HUES6 (cell line): Measurements from ENCODE around the gene CHRNA4.

Experiments used
- H3K27ac ChIP-seq: 2 replicates; pipeline ENCODE4 v1.7.0; 2013; ENCODE audit warnings: low read depth, mild to moderate bottlenecking, low read length, inconsistent platforms
- H3K27me3 ChIP-seq: 2 replicates; pipeline ENCODE4 v1.6.1; 2013; ENCODE audit warnings: low read length; ENCODE audit not compliant: control insufficient read depth, insufficient read depth
- H3K36me3 ChIP-seq: 2 replicates; pipeline ENCODE4 v1.6.1; 2013; ENCODE audit warnings: low read length; ENCODE audit not compliant: control insufficient read depth, insufficient read depth
- H3K4me1 ChIP-seq: 2 replicates; pipeline ENCODE4 v1.6.1; 2013; ENCODE audit warnings: low read length; ENCODE audit not compliant: control insufficient read depth, insufficient read depth
- H3K4me3 ChIP-seq: 2 replicates; pipeline ENCODE4 v1.5.1; 2013; ENCODE audit warnings: low read depth, low read length
- H3K9ac ChIP-seq: one replicate; pipeline ENCODE4 v1.6.1; 2013; ENCODE audit warnings: mild to moderate bottlenecking, low read length
- H3K9me3 ChIP-seq: 2 replicates; pipeline ENCODE4 v1.6.1; 2013; ENCODE audit warnings: low read depth, low read length; ENCODE audit not compliant: control insufficient read depth, insufficient read depth

The CHRNA4 gene

DNA sequence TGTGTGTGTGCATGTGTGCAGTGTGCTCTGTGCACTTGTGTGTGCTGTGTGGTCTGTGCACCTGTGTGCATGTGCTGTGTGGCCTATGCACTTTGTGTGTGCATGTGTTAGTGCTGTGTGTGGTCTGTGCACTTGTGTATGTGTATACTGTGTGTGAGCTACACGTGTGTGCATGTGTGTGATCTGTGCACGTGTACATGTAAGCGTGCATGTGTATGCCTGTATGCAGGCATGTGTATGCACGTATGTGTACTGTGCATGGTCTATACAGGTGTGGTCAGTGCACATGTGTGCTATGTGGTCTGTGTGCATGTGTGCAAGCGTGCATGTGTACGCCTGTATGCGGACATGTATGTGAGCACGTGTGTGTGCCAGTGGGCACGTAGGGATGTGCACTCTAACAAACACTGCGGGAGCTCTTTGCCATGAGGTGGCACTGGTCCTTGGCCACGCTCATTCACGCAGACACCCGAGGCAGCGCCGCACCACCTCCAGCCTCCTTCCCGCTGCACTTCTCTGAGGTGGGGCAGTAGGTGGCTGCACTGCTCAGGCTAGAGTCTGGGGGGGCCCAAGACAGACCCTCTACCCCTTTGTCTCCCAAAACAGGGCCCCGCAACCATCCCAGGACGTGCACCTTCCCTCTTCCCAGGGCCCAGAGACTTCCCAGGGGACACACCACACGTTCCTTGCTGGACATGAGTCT lies 42.4 kb upstream of the CHRNA4 start:
- no peaks in the 10 kb centered on the region for H3K4me1 ChIP-seq
- no peaks in the 10 kb centered on the region for H3K9me3 ChIP-seq
- no peak overlapping the region for H3K4me3 ChIP-seq
- H3K36me3 ChIP-seq, result no peaks in the 10 kb centered on the region
- H3K9ac ChIP-seq, result no peak overlapping the region
- no peak overlapping the region for H3K27ac ChIP-seq
- H3K27me3 ChIP-seq, result no peaks in the 10 kb centered on the region

DNA sequence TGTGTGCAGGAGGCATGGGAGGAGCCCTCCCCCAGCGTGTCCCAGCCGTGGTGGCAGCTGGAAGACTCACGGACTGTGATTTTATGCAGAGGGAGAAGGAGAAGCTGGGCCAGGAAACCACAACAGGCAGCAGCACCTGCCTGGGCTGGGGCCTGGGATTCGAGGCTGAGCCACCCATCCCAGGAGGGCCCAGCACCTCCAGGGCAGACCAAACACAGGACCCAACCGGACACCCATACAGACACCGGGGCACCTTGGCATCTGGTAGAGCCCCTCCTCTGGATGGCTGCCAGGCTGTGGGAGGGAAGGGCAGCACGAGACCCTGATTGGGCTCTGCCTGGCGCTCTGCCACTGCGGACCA lies 41.7 kb upstream of the CHRNA4 start:
- no peaks in the 10 kb centered on the region for H3K9me3 ChIP-seq
- H3K27ac ChIP-seq, result no peak overlapping the region
- no peaks in the 10 kb centered on the region for H3K4me1 ChIP-seq
- no peak overlapping the region for H3K4me3 ChIP-seq
- H3K27me3 ChIP-seq, result no peaks in the 10 kb centered on the region
- no peak overlapping the region for H3K9ac ChIP-seq
- H3K36me3 ChIP-seq, result no peaks in the 10 kb centered on the region

DNA sequence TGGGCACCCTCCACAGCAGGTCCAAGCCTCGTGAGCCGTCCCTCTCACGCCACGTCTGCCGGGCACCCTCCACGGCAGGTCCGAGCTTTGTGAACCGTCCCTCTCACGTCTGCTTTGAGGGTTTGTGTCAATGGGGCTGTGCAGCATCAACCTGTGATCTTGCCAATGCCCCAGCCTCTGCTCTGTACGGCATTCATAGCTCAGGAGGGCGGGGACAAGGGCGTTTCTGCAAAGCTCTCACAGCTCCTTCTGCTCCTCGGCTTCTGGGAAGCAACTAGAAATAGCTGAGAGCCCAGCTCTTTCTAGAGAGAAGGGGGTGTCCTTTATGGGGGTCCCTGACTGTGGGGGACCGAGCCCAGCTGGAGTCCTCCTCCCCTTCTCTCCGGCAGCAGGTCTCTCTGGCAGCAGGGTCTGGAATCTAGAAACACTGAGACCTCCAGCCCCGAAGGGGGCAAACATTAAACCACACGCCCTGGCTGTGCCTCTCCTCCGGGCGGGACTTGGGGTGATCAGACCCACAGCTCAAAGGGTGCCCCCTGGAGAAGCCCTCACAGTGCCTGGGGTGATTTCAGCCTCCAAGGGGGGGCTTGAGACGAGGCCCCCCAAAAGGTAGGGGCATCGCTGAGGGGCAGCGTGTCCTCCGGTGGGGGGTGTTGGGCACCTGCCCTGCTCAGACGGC lies 41.2 kb upstream of the CHRNA4 start:
- Histone ChIP-seq H3K27me3 (no peaks in the 10 kb centered on the region), H3K9ac (no peak overlapping the region), H3K27ac (no peak overlapping the region), H3K36me3 (no peaks in the 10 kb centered on the region), H3K4me1 (no peaks in the 10 kb centered on the region), H3K4me3 (no peak overlapping the region), H3K9me3 (no peaks in the 10 kb centered on the region)

DNA sequence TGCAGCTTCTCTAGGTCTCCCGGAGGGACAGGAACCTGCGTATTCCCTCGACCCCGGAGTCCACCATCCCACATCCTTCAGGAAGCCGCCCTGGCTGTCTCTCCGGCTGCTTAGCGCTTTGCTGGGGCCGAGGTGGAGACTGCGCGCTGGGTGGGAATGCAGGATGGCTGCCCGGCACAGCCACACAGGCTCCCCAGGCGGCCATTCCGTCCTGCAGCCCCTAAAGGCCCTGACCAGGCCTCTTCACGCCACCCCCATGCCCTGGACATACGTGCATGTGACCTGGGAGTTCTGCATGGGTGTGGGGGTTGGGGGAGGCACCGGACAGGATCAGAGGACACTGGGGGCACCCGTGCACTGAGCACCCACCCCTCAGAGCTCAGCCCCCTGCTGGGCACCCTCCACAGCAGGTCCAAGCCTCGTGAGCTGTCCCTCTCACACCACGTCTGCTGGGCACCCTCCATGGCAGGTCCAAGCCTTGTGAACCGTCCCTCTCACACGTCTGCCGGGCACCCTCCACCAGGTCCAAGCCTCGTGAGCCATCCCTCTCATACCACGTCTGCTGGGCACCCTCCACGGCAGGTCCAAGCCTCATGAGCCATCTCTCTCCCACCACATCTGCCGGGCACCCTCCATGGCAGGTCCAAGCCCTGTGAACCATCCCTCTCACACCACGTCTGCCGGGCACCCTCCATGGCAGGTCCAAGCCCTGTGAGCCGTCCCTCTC lies 40.4 kb upstream of the CHRNA4 start:
- Histone ChIP-seq H3K4me1 (no peaks in the 10 kb centered on the region), H3K27me3 (no peaks in the 10 kb centered on the region), H3K27ac (no peak overlapping the region), H3K36me3 (no peaks in the 10 kb centered on the region), H3K9ac (no peak overlapping the region), H3K9me3 (no peaks in the 10 kb centered on the region), H3K4me3 (no peak overlapping the region)

DNA sequence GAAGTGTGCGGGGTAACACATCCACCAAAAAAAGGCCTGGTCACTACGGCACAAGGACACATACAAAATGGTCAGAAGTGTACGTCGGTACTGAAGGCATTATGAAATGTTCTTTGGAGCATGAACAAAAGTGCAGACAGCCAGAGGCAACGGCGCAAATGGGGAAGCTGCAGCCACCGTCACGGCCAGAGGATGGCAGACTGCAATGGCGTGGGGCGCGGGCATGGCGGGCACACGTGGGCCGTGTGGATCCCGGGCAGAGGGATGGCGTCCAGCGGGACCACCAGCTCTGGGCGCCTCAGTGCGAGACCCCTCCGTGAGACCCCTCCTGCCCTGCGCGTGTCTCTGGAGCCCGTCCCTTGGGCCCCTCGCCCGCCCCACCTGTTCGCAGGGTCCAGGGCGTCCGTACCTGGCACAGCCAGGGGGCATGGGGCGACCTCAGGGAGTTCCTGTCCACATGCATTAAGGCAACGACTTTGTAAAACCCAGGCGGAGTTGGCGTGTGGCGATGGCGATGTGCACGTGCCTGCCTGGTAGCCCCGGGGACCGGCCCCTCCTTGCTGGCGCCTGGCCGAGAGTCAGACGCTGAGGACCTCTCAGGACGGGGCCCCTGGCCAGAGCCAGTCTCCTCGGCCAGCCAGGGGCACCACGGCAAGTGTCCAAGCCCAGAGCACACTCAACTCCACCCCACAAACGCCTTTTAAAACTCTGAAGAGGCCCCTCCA lies 39.5 kb upstream of the CHRNA4 start:
- H3K36me3 ChIP-seq, result no peaks in the 10 kb centered on the region
- no peaks in the 10 kb centered on the region; the same call in 1 of the 2 replicates for H3K27me3 ChIP-seq
- H3K27ac ChIP-seq, result no peak overlapping the region
- no peak overlapping the region for H3K4me3 ChIP-seq
- no peak overlapping the region for H3K9ac ChIP-seq
- no peaks in the 10 kb centered on the region for H3K9me3 ChIP-seq
- no peaks in the 10 kb centered on the region for H3K4me1 ChIP-seq

DNA sequence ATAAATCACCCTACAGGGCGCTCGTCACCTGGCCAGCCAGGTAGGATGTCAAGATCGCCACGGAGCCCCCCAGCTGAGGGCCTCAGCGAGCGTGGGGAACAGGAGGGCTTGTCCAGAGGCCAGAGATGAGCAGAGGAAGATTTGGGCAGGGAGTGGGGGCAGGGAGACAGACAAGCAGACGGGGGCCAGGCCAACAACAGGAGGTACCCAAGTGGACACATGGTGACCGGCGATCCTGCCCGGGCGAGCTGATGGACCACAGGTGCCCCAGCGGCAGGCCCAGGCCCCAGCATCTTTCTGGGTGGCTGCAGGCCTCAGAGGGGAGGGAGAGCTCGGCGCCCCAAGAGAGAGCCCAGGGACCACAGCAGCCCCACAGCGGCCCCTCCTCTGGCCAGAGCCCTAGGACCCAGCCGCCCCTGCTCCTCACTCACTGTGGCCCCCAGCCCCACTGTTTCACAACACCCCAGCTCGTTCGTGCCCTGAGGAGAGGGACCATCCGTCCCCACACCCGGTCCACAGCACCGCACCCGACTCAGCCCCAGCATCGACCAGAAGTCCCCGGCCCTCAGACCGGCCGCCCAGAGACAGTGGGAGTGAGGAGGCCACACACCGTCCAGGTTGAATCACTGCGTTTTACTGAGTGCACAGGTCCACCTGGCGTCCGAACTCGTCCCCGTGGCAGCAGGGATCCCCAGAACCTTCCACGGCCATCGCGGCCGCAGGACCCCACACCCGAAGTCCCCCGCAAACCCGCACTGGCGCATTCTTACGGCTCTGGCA lies 38.6 kb upstream of the CHRNA4 start:
- Histone ChIP-seq H3K9me3 (no peaks in the 10 kb centered on the region), H3K9ac (no peak overlapping the region), H3K27me3 (no peaks in the 10 kb centered on the region; the same call in 1 of the 2 replicates), H3K27ac (no peak overlapping the region), H3K36me3 (no peaks in the 10 kb centered on the region), H3K4me3 (no peak overlapping the region), H3K4me1 (peaks cover 3% of the 10 kb centered on the region; the same call in 1 of the 2 replicates)

DNA sequence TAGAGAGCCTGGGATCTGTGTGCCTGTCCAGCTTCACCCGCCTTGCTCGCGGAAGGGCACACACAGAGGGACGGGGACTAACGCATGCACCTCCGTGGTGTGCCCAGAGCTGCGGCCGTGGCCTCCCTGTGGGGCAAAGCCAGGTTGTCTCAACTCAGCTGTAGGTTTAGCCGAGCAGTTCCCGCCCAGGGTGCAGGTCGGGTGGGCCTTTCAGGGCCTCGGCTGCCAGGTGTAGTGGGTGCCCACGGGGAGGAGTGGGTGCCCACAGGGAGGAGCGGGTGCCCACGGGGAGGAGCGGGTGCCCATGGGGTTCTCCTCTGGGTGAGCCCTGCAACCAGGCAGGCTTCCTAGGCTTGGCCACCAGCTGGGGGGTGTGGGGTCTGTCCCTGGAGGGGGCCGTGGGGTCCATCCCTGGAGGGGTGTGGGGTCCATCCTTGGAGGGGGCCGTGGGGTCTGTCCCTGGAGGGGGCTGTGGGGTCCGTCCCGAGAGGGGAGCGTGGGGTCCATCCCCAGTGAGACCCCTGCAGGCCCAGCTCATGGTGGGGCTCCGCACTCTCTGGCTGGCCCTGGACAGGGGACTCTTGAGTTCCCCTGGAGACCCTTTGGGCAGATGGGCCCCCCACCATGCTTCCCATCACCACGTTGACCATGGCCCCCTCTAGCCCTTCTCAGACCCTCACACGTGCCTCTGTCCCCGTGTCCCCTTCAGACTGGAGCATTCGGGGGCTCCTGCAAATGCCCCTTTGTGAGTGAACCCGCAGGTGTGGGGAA lies 37.8 kb upstream of the CHRNA4 start:
- no peaks in the 10 kb centered on the region; the same call in 1 of the 2 replicates for H3K27me3 ChIP-seq
- no peak overlapping the region for H3K4me3 ChIP-seq
- H3K36me3 ChIP-seq, result no peaks in the 10 kb centered on the region
- no peak overlapping the region for H3K9ac ChIP-seq
- no peaks in the 10 kb centered on the region for H3K9me3 ChIP-seq
- no peak overlapping the region for H3K27ac ChIP-seq
- H3K4me1 ChIP-seq, result peaks cover 12% of the 10 kb centered on the region

DNA sequence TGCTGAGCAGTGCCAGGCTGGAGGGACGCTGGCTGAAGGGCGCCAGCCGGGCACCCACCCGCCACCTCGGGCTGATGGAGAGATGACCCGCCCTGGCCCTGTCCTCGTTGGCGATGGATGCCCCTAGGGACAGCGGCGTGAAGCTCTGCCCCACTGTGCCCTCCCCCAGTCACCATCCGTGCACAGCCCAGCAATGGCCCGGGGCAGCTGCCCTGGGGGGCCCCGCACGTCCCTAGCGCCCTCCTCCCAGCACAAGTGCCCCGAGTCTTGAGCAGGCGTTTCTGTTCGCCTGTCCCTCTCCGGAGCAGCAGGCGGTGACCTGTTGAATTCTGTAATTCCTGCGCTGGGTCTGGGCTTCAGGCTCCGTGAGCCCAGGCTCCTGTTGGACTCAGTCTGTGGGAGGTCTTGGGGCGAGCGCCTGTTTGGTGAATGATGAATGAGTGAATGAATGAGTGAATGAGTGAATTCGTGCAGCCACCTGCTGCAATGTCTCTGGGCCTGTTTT lies 36.8 kb upstream of the CHRNA4 start:
- H3K9me3 ChIP-seq, result peaks cover under 1% of the 10 kb centered on the region; the same call in 1 of the 2 replicates
- no peak overlapping the region for H3K4me3 ChIP-seq
- no peak overlapping the region for H3K27ac ChIP-seq
- H3K4me1 ChIP-seq, result peaks cover 16% of the 10 kb centered on the region
- H3K36me3 ChIP-seq, result no peaks in the 10 kb centered on the region
- no peaks in the 10 kb centered on the region; the same call in 1 of the 2 replicates for H3K27me3 ChIP-seq
- H3K9ac ChIP-seq, result no peak overlapping the region

DNA sequence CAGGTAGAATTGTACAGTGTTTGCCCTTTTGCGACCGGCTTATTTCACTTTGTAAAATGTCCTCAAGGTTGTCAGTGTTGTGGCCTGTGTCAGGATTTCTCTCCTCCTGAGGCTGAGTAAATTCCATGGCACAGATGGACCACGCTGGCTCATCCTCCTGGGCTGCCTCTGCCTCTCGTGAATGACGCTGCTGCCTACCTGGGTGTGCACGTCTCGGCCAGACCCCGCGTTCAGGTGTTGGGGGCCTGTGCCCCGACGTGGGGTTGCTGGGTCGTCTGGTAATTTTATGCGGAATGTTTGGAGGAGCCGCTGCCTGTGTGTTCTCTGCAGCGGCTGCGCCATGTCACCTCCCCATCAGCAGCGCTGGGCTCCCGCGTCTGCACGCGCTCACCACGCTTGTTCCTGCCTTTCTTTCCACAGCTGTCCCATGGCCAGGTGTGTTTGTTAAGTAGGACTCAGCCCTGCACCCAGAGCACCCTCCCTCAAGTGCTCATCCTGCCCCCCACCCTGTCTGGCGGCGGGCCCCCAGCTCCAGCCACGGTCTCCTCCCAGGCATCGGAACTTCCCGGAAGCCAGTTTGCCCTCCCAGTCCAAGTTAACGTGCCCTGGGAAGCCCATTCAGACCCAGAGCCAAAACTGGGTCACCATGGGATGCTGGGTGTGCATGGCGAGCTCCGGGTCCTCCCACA lies 36.1 kb upstream of the CHRNA4 start:
- no peak overlapping the region for H3K27ac ChIP-seq
- H3K9ac ChIP-seq, result no peak overlapping the region
- H3K9me3 ChIP-seq, result peaks cover 8% of the 10 kb centered on the region
- H3K4me1 ChIP-seq, result peaks cover 16% of the 10 kb centered on the region
- H3K27me3 ChIP-seq, result no peaks in the 10 kb centered on the region; the same call in 1 of the 2 replicates
- no peak overlapping the region for H3K4me3 ChIP-seq
- H3K36me3 ChIP-seq, result no peaks in the 10 kb centered on the region
